HepG2 (cell line): ENCODE measurements around the gene CMPK1. TPM values are rescaled to one million over a fixed set of nuclear protein-coding genes. Genes with fewer than 3 reads are reported as not detected.

Experiments used
- ADNP ChIP-seq: sonication (generic); formaldehyde crosslinking; IDR thresholded peaks from 2 replicates; pipeline ENCODE4 v1.4.0; 2020; ENCODE audit warnings: missing genetic modification reagents
- CREM ChIP-seq, 2 experiments: sonication (generic) in 1 of 2; formaldehyde crosslinking in 1 of 2; IDR thresholded peaks; 2 replicates each; pipeline versions ENCODE4 v1.4.0 to v1.6.1; 2016 to 2020; ENCODE audit warnings: antibody characterized with exemption in 1 of 2, mild to moderate bottlenecking in 1 of 2, missing genetic modification reagents in 1 of 2
- EHMT2 ChIP-seq: fragments of 200-600 bp; sonication (generic); IDR thresholded peaks from 2 replicates; pipeline ENCODE4 v1.7.0; 2017; ENCODE audit warnings: antibody characterized with exemption, low read depth, low read length, borderline replicate concordance
- FOXK1 ChIP-seq: sonication (generic); formaldehyde crosslinking; IDR thresholded peaks from 2 replicates; pipeline ENCODE4 v1.4.0; 2020; ENCODE audit warnings: low read depth, missing genetic modification reagents, borderline replicate concordance
- FUBP1 ChIP-seq: sonication (generic); formaldehyde crosslinking; IDR thresholded peaks from 2 replicates; pipeline ENCODE4 v1.5.1; 2020; ENCODE audit warnings: missing genetic modification reagents, mild to moderate bottlenecking, borderline replicate concordance
- GFI1 ChIP-seq: sonication (generic); formaldehyde crosslinking; IDR thresholded peaks from 2 replicates; pipeline ENCODE4 v1.5.0; 2020; ENCODE audit warnings: missing genetic modification reagents, mild to moderate bottlenecking, borderline replicate concordance
- KLF13 ChIP-seq: sonication (generic); formaldehyde crosslinking; IDR thresholded peaks from 2 replicates; pipeline ENCODE4 v1.4.0; 2020; ENCODE audit warnings: mild to moderate bottlenecking, missing genetic modification reagents
- POLR2A ChIP-seq, 2 experiments: IDR thresholded peaks; 2 replicates each; pipeline ENCODE4 v1.6.1; 2011; ENCODE audit warnings: low read depth in 2 of 2, low read length in 2 of 2, mild to moderate bottlenecking in 1 of 2, moderate library complexity in 1 of 2; ENCODE audit not compliant: insufficient read depth in 1 of 2
- TEAD2 ChIP-seq: sonication (generic); formaldehyde crosslinking; IDR thresholded peaks from 2 replicates; pipeline ENCODE4 v1.9.0; 2021; ENCODE audit warnings: missing genetic modification reagents
- ZBTB21 ChIP-seq: sonication (generic); formaldehyde crosslinking; IDR thresholded peaks from 2 replicates; pipeline ENCODE4 v1.4.0; 2020; ENCODE audit warnings: missing genetic modification reagents
- ZFAT ChIP-seq: sonication (generic); formaldehyde crosslinking; conservative IDR thresholded peaks from 2 replicates; pipeline ENCODE4 v1.8.1; 2023; ENCODE audit warnings: missing genetic modification reagents, inconsistent platforms
- ZNF205 ChIP-seq: IDR thresholded peaks from 2 replicates; pipeline ENCODE4 v1.6.1; 2018; ENCODE audit warnings: missing biosample characterization, missing genetic modification reagents
- ZNF513 ChIP-seq: sonication (generic); formaldehyde crosslinking; conservative IDR thresholded peaks from 2 replicates; pipeline ENCODE4 v1.5.0; 2020; ENCODE audit warnings: missing genetic modification reagents
- ZNF564 ChIP-seq: sonication (generic); formaldehyde crosslinking; IDR thresholded peaks from 2 replicates; pipeline ENCODE4 v1.8.1; 2023; ENCODE audit warnings: mild to moderate bottlenecking, missing genetic modification reagents
- ZNF629 ChIP-seq: sonication (generic); formaldehyde crosslinking; conservative IDR thresholded peaks from 2 replicates; pipeline ENCODE4 v1.5.0; 2020; ENCODE audit warnings: missing genetic modification reagents
- ZNF670 ChIP-seq: sonication (generic); formaldehyde crosslinking; IDR thresholded peaks from 2 replicates; pipeline ENCODE4 v1.8.0; 2022; ENCODE audit warnings: mild to moderate bottlenecking, missing genetic modification reagents, borderline replicate concordance
- ZNF703 ChIP-seq: sonication (generic); formaldehyde crosslinking; IDR thresholded peaks from 2 replicates; pipeline ENCODE4 v1.5.1; 2020; ENCODE audit warnings: missing genetic modification reagents, mild to moderate bottlenecking, moderate library complexity, borderline replicate concordance
- ZNF773 ChIP-seq: sonication (generic); formaldehyde crosslinking; IDR thresholded peaks from 2 replicates; pipeline ENCODE4 v1.4.0; 2020; ENCODE audit warnings: missing genetic modification reagents, borderline replicate concordance
- ZNF777 ChIP-seq: sonication (generic); formaldehyde crosslinking; IDR thresholded peaks from 2 replicates; pipeline ENCODE4 v1.4.0; 2020; ENCODE audit warnings: missing genetic modification reagents
- polyA plus RNA-seq, 8 experiments: library from polyadenylated mRNA; depleted of rRNA in 3 of 8; stranded (reverse) in 7 of 8; unstranded in 1 of 8; fragments of >200 nt; fragmentation: Illumina TruSeq in 4 of 8; extraction: Trizol in 4 of 8; gene quantifications; 2 replicates each; pipeline versions ENCODE4 v1.2.1 to v1.2.3, GENCODE V29; 2011 to 2016; ENCODE audit warnings: low read depth in 4 of 8, missing spikeins in 1 of 8, mixed read lengths in 1 of 8; ENCODE audit not compliant: insufficient read depth in 1 of 8
- total RNA-seq, 5 experiments: library from RNA; depleted of rRNA; stranded (reverse); fragments of >200 nt; fragmentation: Illumina TruSeq; extraction: Trizol; gene quantifications; 2 replicates each; pipeline ENCODE4 v1.2.3, GENCODE V29; 2016; ENCODE audit warnings: low read depth in 1 of 5
- TF ChIP-seq, protein P1 (sequence below): sonication (generic); formaldehyde crosslinking; IDR thresholded peaks from 2 replicates; pipeline ENCODE4 v1.8.0; 2022; ENCODE audit warnings: mild to moderate bottlenecking, missing genetic modification reagents, borderline replicate concordance
- TF ChIP-seq, protein P2 (sequence below): sonication (generic); formaldehyde crosslinking; IDR thresholded peaks from 2 replicates; pipeline ENCODE4 v1.4.0; 2020; ENCODE audit warnings: missing genetic modification reagents
- TF ChIP-seq, protein P3 (sequence below): sonication (generic); formaldehyde crosslinking; IDR thresholded peaks from 2 replicates; pipeline ENCODE4 v1.8.0; 2022; ENCODE audit warnings: mild to moderate bottlenecking, missing genetic modification reagents, moderate library complexity

Gene CMPK1
- total and polyA plus RNA-seq, 2 of the 13 experiments (the other 11 are each of a cell fraction or from before 2014, with no cell fraction given), result 38.3 to 92.0 TPM

DNA sequence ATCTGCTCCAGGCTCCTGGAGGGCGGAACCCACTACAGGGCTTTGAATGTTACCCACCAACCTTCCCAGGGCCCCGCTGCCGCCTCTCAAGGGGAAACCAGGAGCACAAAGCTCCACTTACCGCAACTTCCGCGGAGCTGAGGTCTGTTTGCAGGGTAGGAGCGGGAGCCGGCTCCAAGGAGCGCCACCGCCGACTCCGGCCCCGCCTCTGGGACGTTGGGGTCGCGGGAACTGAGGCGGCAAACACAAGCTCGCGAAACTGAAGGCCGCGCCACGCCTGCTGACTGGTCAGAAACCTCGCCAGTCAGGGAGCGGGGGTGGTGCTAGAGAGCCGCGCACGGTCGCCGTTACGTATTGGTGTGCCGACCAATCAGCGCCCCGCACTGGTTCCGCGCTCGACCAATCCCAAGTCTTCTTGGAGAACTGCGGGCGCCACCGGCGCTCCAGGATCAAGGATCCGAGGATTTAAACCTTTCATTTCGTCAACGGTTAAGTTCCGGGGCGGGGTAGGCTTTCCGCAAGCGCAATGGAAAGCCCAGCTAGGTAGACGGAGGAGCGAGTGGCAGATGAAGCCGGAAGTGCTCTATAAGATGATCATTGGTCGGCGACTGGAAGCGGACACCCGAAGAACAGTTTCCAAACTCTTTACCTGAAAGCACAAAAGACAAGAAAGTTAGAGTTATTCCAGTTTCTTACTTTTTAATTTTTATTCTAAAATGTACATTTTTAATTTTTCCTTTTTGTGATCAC lies 19.5 kb upstream of the CMPK1 start, which contains the start of gene STIL (continued):
- TF ChIP-seq, protein P1, sequence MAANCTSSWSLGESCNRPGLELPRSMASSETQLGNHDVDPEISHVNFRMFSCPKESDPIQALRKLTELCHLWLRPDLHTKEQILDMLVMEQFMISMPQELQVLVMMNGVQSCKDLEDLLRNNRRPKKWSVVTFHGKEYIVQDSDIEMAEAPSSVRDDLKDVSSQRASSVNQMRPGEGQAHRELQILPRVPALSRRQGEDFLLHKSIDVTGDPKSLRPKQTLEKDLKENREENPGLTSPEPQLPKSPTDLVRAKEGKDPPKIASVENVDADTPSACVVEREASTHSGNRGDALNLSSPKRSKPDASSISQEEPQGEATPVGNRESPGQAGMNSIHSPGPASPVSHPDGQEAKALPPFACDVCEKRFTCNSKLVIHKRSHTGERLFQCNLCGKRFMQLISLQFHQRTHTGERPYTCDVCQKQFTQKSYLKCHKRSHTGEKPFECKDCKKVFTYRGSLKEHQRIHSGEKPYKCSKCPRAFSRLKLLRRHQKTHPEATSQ, result 0 out of 2 replicates have a peak, but pooled peaks have one; percentile 83
- TF ChIP-seq, protein P2, sequence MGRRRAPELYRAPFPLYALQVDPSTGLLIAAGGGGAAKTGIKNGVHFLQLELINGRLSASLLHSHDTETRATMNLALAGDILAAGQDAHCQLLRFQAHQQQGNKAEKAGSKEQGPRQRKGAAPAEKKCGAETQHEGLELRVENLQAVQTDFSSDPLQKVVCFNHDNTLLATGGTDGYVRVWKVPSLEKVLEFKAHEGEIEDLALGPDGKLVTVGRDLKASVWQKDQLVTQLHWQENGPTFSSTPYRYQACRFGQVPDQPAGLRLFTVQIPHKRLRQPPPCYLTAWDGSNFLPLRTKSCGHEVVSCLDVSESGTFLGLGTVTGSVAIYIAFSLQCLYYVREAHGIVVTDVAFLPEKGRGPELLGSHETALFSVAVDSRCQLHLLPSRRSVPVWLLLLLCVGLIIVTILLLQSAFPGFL, result no peak
- TF ChIP-seq ZNF564 (CRISPR knock-in tag) (peak; percentile 51; the same call in 1 of the 2 replicates), EHMT2 (no peak), CREM (IDR thresholded peaks at IDR 0.05) (peak; percentile 83), CREM (CRISPR knock-in tag; IDR thresholded peaks at IDR 0.05) (no peak), ZNF513 (CRISPR knock-in tag) (no peak), ZNF670 (CRISPR knock-in tag) (no peak), ZNF205 (CRISPR knock-in tag) (no peak), ZBTB21 (peak; percentile 90), FOXK1 (CRISPR knock-in tag) (peak; percentile 58; the same call in 1 of the 2 replicates), ZFAT (CRISPR knock-in tag) (no peak), TEAD2 (CRISPR knock-in tag) (no peak), GFI1 (CRISPR knock-in tag) (no peak), ZNF777 (CRISPR knock-in tag) (no peak), ADNP (CRISPR knock-in tag) (no peak), POLR2A (IDR thresholded peaks at IDR 0.05; ENCODE audit: insufficient read depth in 1 of 2, low read depth in 2 of 2, low read length in 2 of 2) (peak; percentile 65 to 79), KLF13 (no peak), ZNF773 (CRISPR knock-in tag) (no peak), ZNF703 (CRISPR knock-in tag) (no peak), FUBP1 (CRISPR knock-in tag) (no peak), ZNF629 (CRISPR knock-in tag) (no peak)
- TF ChIP-seq, protein P3, sequence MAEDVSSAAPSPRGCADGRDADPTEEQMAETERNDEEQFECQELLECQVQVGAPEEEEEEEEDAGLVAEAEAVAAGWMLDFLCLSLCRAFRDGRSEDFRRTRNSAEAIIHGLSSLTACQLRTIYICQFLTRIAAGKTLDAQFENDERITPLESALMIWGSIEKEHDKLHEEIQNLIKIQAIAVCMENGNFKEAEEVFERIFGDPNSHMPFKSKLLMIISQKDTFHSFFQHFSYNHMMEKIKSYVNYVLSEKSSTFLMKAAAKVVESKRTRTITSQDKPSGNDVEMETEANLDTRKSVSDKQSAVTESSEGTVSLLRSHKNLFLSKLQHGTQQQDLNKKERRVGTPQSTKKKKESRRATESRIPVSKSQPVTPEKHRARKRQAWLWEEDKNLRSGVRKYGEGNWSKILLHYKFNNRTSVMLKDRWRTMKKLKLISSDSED (CRISPR knock-in tag), result no peak
